GM19328 (cell line): ENCODE results near the gene ATP5ME.
"Not testable (repeated sequence)": the region's sequence is repeated elsewhere in the genome, so short reads cannot be mapped to it uniquely, and the experiment has no call there.

Experiments
- ATAC-seq: cut with Tn5 transposase; IDR thresholded peaks from one replicate; pipeline ENCODE4 v1.9.1; 2021; ENCODE audit warnings: mild to moderate bottlenecking, moderate library complexity; ENCODE audit not compliant: unreplicated experiment

Gene ATP5ME

DNA sequence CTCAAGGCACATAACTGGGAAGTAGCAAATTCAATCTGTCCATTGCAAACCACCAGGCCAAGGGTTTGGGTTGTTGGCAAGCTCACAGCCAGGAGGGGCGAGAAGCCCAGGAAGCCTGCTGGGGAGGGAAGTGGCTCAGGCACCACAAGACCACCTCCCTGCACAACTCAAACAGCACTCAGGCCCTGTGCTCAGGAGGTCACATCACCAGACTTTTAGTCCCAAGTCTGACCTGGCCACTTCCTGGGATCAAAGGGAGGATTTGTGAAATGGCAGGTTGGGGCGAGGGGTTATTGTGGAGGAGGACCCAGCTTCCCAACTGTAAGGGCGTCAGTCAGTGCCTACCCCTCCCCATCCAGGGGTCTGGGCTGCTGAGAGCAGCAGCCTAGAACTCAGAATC, 2.3 kb downstream of the ATP5ME start:
- ATAC-seq = no peak

DNA sequence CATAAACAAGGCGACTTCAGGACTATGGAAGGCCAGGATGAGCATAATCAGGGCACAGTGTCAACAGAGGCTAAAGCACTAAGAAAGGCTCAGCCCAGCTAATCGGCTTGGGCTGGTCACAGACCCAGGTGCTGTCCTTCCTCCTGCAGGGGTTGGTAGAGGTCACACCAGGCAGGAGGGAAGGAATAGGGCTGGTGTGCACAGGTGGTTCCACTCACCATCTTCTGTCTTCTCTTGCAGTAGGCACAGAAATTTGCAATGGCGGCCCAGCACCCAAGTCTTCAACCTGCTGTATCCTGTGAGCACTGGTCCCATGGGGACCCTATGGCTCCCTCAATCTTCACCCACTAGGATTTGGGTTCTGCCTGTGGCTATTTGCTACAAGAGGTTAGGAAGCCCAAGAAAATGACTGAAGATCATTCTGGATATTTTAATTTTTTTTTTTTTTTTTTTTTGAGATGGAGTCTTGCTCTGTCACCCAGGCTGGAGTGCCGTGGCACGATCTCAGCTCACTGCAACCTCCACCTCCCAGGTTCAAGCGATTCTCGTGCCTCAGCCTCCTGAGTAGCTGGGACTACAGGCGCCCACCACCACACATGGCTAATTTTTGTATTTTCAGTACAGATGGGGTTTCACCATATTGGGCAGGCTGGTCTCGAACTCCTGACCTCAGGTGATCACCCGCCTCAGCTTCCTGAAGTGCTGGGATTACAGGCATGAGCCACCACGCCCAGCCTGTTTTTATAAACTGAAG, 4.1 kb downstream of the ATP5ME start:
- not testable (repeated sequence) for ATAC-seq

- ATAC-seq = not testable (repeated sequence)
Measured at GRCh38 chr4:668219-668618, 5.9 kb downstream of the ATP5ME start.

DNA sequence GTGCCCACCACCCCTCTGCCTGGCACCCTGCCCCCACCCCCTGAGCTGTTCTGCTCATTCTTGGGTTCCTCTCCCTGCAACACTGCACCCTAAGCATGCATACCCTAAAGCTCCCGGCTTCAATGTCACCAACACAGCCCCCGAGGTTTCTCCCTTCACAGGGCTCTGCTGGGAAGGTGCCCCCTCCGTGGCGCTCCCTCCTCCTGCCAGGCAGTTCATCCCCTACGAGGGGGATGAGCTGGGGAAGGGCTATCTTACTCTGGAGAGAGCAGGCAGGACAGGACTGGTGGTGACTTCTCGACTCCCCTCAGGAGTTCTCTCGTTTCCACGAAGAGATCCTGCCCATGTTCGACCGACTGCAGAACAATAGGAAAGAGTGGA, 6.5 kb downstream of the ATP5ME start:
- ATAC-seq = no peak

DNA sequence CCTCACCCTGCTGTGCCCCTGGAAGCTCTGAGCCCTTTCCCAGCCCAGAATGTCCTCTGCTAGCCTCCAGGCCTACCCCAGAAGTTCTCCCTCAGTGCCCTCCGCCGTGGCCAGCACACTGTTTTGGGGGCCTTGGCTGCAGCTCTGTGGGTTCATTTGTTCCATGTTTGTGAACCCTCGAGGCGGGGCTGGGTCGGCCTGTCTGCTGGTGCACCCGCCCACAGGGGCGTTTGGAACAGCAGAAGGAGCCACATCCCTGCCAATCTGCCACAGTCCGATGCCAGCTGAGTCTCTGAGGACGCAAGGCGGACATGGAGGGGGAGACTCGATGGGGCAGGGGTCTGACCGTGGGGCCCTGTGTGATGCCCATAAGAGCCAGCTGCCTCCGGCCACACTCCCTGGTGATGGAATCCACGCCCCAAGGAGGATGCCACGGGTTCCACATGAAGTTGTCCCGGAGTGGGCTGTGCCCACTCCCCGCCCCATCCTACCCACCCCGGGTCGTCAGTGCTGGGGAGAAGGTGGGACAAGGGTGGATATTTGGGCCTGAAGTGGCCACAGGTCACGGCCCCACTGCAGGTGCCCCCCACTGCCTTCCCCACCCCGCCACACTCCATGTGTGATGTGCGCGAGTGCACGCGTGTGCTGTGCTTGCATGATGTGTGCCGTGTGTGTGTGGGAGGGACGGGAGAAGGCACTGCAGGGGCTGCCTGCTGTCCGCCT, 7.1 kb downstream of the ATP5ME start:
- no peak for ATAC-seq

GRCh38 chr4:666436-666810, 7.7 kb downstream of the ATP5ME start:
- ATAC-seq = no peak

- no peak for ATAC-seq
Measured at GRCh38 chr4:665751-666435, 8.2 kb downstream of the ATP5ME start.

DNA sequence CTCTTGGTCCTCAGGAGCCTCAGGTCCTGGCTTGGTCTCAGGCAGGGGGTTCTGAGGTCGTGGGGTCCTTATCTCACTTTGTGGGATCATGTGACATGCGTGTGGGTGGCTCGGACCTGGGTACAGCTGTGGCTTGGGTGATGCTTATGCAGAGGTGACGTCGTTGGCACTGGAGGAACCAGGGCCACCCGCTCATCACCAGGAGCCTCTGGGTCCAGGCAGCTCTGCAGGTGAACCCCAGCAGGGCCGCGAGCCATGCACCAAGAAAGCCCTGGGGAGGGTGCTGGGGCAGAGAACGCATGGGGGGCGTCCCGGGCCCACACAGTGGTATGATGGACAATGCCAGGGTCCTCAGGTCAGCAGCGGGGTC, 8.7 kb downstream of the ATP5ME start:
- ATAC-seq = no peak

DNA sequence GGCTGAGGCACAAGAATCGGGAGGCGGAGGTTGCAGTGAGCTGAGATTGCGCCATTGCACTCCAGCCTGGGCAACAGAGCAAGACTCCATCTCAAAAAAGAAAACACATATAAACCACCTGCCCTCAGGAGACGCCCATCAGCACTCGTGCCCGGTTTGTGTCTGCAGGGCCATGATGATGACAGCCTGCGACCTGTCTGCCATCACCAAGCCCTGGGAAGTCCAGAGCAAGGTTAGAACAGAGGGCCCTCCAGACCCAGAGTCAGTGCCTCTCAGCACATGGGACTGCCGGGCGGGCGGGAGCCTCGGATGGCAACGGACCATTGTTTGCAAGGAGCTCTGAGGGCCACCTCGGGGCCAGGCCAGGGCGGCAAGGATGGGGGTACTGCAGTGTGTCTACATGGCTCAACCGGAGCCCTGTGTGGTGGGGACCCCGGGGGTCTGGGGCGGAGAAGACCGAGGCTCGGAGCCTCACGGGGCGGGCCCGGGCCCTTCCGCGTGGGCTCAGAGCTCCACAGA, 9.3 kb downstream of the ATP5ME start:
- no peak for ATAC-seq

DNA sequence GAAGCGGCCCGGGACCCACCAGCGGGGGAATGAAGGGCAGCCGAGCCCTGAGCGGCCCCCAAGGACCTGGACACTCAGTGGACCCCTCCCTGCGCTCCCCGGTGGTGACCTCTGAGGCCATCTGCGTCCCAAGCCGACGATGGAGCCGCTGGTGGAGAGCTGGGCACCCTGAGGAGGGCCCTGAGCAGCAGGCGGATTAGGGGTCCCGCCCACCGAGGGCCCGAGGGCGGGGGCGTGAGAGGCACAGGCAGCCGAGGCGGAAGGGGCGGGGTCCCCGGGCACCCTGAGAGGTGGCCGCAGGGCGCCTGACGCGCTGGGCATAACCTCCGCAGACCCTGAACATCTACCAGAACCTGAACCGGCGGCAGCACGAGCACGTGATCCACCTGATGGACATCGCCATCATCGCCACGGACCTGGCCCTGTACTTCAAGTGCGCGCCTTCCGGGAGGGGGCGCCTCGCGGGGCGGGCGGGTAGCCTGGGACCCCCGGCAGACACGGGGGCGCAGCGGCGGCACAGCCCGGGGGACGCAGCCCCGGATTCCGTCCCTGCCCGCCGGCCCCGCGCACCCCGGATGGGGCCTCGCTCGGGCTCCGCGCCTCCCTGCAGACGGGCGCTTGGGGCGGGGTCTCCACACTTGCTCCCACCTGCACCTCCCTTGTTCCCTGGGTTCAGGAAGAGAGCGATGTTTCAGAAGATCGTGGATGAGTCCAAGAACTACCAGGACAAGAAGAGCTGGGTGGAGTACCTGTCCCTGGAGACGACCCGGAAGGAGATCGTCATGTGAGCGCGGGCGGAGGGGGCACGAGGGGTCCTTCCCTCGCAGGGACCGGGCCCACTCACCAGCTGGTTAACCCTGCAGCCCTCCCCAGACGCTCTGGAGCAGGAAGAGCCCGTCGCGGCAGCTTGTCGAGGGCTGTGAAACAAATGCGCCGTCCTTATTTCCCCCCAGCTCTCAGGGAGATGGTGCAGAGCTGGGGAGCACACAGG, 10.3 kb downstream of the ATP5ME start:
- ATAC-seq = no peak

GRCh38 chr4:663046-663437, 11.0 kb downstream of the ATP5ME start:
- ATAC-seq = no peak

DNA sequence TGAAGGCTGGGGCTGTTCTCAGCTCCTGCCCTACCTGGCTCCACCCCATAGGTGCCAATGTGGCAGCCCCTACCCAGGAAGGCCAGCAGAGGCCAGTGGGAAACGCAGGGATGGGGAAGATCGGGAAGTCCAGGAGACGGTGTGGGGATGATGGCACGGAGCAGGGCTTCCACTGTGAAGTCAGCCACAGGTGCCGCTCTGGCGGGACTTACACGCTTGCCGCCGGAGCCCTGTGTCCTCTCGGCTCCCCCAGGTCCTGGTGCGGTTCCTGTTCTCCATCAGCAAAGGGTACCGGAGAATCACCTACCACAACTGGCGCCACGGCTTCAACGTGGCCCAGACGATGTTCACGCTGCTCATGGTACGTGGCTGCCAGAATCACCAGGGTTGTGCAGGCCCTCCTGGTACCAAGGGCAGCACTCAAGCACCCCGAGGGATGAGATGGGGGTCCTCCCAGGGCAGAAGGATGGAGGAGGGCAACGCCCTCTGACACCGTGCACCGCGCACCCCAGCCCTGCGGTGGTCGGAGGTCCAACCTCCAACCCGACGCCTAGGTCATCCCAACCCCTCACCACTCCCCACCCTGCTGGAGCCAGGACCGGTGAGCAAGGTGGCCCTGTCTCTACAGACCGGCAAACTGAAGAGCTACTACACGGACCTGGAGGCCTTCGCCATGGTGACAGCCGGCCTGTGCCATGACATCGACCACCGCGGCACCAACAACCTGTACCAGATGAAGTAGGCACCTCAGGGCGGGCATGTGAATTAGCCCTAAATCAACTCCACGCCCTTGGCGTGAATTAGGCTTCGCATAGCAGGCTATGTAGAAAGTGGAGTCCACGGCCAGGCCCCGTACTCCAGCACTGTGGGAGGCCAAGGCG, 12.0 kb downstream of the ATP5ME start:
- no peak for ATAC-seq

GRCh38 chr4:661231-661630, 12.8 kb downstream of the ATP5ME start:
- no peak for ATAC-seq

DNA sequence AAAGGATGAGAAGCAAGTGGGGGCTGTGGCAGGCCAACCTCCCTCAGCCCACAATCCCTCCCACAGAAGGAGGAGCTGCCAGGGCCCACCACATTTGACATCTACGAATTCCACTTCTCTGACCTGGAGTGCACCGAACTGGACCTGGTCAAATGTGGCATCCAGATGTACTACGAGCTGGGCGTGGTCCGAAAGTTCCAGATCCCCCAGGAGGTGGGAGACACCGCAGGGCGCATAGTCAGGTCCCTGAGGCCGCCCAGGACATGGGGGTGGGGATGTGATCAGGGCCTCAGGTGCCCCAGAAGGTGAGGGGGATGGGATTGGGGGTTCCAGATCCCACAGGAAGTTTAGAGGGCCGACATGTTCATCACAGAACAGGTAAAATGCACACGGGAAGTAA, 13.7 kb downstream of the ATP5ME start:
- ATAC-seq = no peak

- no peak for ATAC-seq
Measured at GRCh38 chr4:659851-660250, 14.2 kb downstream of the ATP5ME start.

DNA sequence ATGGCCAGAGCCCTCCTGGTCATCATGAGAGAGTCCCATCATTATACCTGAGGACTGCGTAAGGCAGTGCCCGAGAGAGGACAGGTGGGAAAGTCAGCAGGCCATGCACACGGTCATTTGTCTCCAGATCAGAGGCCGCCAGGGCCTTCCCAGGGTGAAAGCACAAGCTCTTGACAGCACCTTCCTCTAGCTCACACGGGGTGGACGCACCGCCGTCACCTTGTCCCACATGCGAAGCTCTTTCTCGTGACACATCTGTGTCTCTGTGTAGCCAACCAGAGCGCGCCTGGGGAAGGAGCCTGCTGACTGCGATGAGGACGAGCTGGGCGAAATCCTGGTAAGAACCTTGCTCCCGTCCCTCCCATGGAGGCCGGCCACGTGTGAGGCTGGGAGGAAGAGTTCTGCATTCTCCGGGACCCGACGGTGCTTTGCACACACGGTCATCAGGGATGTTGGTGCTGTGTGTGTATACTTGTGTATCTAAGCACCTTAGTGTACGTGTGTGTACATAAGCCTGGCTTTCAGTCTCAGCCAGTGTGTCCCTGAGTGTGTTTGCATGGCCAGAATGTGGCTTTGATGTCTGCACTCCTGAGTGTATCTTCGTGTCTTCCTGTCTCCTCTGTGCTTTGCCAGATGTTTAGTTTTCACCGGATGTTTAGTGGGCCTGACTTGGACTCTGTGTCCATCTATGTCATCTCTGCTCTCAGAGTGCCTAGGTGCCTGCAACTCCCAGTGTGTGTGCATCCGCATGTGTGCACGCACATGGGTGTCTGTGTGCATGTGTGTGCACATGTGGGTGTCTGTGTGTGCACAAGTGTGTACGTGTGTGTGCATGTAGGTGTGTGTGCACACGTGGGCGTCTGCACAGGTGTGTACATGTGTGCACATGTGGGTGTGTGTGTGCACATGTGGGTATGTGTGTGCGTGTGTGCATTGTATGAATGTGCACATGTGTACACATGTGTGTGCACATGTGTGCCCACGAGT, 15.1 kb downstream of the ATP5ME start:
- no peak for ATAC-seq

GRCh38 chr4:657834-658667, 16.0 kb downstream of the ATP5ME start:
- ATAC-seq = no peak
